ENCODE results near the gene HK2. TPM values are rescaled to one million over a fixed set of nuclear protein-coding genes. Genes with fewer than 3 reads are reported as not detected.
"Not testable (repeated sequence)": the region's sequence is repeated elsewhere in the genome, so short reads cannot be mapped to it uniquely, and the experiment has no call there.

The HK2 gene
- polyA plus RNA-seq, 2 donors, result 11.8 to 18.0 TPM

- Histone ChIP-seq H3K4me3 (ENCODE audit: low read depth in 1 of 2, low read length in 2 of 2) (no peak overlapping the region), H3K4me1 (ENCODE audit: control insufficient read depth in 2 of 2, insufficient read depth in 2 of 2, low read length in 1 of 2) (peaks cover 5 to 25% of the 10 kb centered on the region in 2 donors), H3K27me3 (ENCODE audit: control insufficient read depth in 1 of 2, insufficient read depth in 2 of 2, low read length in 2 of 2) (no peaks in the 10 kb centered on the region), H3K36me3 (ENCODE audit: control insufficient read depth in 2 of 2, insufficient read depth in 2 of 2, low read length in 1 of 2) (no peaks in the 10 kb centered on the region), H3K27ac (ENCODE audit: low read depth in 2 of 2, low read length in 1 of 2) (peak overlapping the region; percentile 80 to 86), H3K9me3 (ENCODE audit: control insufficient read depth in 2 of 2, insufficient read depth in 1 of 2, low read depth in 1 of 2, low read length in 1 of 2) (no peaks in the 10 kb centered on the region)
- 38 to 46% methylated on average over 2 of the region's 2 CpGs for WGBS, 2 donors
Observed at GRCh38 chr2:74845991-74846390, 12.1 kb downstream of the HK2 start.

GRCh38 chr2:74846481-74846880, 12.6 kb downstream of the HK2 start:
- no peak overlapping the region for H3K4me3 ChIP-seq (ENCODE audit: low read depth in 1 of 2, low read length in 2 of 2)
- H3K4me1 ChIP-seq (ENCODE audit: control insufficient read depth in 2 of 2, insufficient read depth in 2 of 2, low read length in 1 of 2), result peaks cover 5 to 25% of the 10 kb centered on the region in 2 donors
- H3K27ac ChIP-seq (ENCODE audit: low read depth in 2 of 2, low read length in 1 of 2), result peak overlapping the region in 1 of 2 donors; percentile 80
- no peaks in the 10 kb centered on the region for H3K9me3 ChIP-seq (ENCODE audit: control insufficient read depth in 2 of 2, insufficient read depth in 1 of 2, low read depth in 1 of 2, low read length in 1 of 2)
- WGBS, 2 donors, result 95 to 96% methylated on average over 2 of the region's 2 CpGs
- H3K27me3 ChIP-seq (ENCODE audit: control insufficient read depth in 1 of 2, insufficient read depth in 2 of 2, low read length in 2 of 2), result no peaks in the 10 kb centered on the region
- no peaks in the 10 kb centered on the region for H3K36me3 ChIP-seq (ENCODE audit: control insufficient read depth in 2 of 2, insufficient read depth in 2 of 2, low read length in 1 of 2)

GRCh38 chr2:74847070-74847858, 13.3 kb downstream of the HK2 start:
- peak overlapping the region in 1 of 2 donors; percentile 7 for H3K27ac ChIP-seq (ENCODE audit: low read depth in 2 of 2, low read length in 1 of 2)
- H3K36me3 ChIP-seq (ENCODE audit: control insufficient read depth in 2 of 2, insufficient read depth in 2 of 2, low read length in 1 of 2), result no peaks in the 10 kb centered on the region
- 66 to 68% methylated on average over 10 of the region's 10 CpGs for WGBS, 2 donors
- H3K4me3 ChIP-seq (ENCODE audit: low read depth in 1 of 2, low read length in 2 of 2), result no peak overlapping the region
- no peaks in the 10 kb centered on the region for H3K27me3 ChIP-seq (ENCODE audit: control insufficient read depth in 1 of 2, insufficient read depth in 2 of 2, low read length in 2 of 2)
- no peaks in the 10 kb centered on the region for H3K9me3 ChIP-seq (ENCODE audit: control insufficient read depth in 2 of 2, insufficient read depth in 1 of 2, low read depth in 1 of 2, low read length in 1 of 2)
- peaks cover 5 to 25% of the 10 kb centered on the region in 2 donors for H3K4me1 ChIP-seq (ENCODE audit: control insufficient read depth in 2 of 2, insufficient read depth in 2 of 2, low read length in 1 of 2)

GRCh38 chr2:74849228-74849892, 15.4 kb downstream of the HK2 start:
- H3K4me3 ChIP-seq (ENCODE audit: low read depth in 1 of 2, low read length in 2 of 2), result no peak overlapping the region
- H3K9me3 ChIP-seq (ENCODE audit: control insufficient read depth in 2 of 2, insufficient read depth in 1 of 2, low read depth in 1 of 2, low read length in 1 of 2), result no peaks in the 10 kb centered on the region
- no peaks in the 10 kb centered on the region for H3K27me3 ChIP-seq (ENCODE audit: control insufficient read depth in 1 of 2, insufficient read depth in 2 of 2, low read length in 2 of 2)
- peaks cover 2 to 3% of the 10 kb centered on the region in 2 donors for H3K36me3 ChIP-seq (ENCODE audit: control insufficient read depth in 2 of 2, insufficient read depth in 2 of 2, low read length in 1 of 2)
- WGBS, 2 donors, result 39 to 48% methylated on average over 8 of the region's 8 CpGs
- H3K4me1 ChIP-seq (ENCODE audit: control insufficient read depth in 2 of 2, insufficient read depth in 2 of 2, low read length in 1 of 2), result peaks cover 0 to 16% of the 10 kb centered on the region in 2 donors
- H3K27ac ChIP-seq (ENCODE audit: low read depth in 2 of 2, low read length in 1 of 2), result peak overlapping the region; percentile 54 to 70

- no peaks in the 10 kb centered on the region for H3K27me3 ChIP-seq (ENCODE audit: control insufficient read depth in 1 of 2, insufficient read depth in 2 of 2, low read length in 2 of 2)
- peaks cover 4 to 7% of the 10 kb centered on the region in 2 donors for H3K36me3 ChIP-seq (ENCODE audit: control insufficient read depth in 2 of 2, insufficient read depth in 2 of 2, low read length in 1 of 2)
- no peak overlapping the region for H3K4me3 ChIP-seq (ENCODE audit: low read depth in 1 of 2, low read length in 2 of 2)
- H3K9me3 ChIP-seq (ENCODE audit: control insufficient read depth in 2 of 2, insufficient read depth in 1 of 2, low read depth in 1 of 2, low read length in 1 of 2), result no peaks in the 10 kb centered on the region
- peaks cover 0 to 7% of the 10 kb centered on the region in 2 donors for H3K4me1 ChIP-seq (ENCODE audit: control insufficient read depth in 2 of 2, insufficient read depth in 2 of 2, low read length in 1 of 2)
- peak overlapping the region in 1 of 2 donors; percentile 24 for H3K27ac ChIP-seq (ENCODE audit: low read depth in 2 of 2, low read length in 1 of 2)
- 81 to 84% methylated on average over 3 of the region's 3 CpGs for WGBS, 2 donors
Observed at GRCh38 chr2:74850496-74851190, 16.7 kb downstream of the HK2 start.

- no peak overlapping the region for H3K27ac ChIP-seq (ENCODE audit: low read depth in 2 of 2, low read length in 1 of 2)
- no peaks in the 10 kb centered on the region for H3K9me3 ChIP-seq (ENCODE audit: control insufficient read depth in 2 of 2, insufficient read depth in 1 of 2, low read depth in 1 of 2, low read length in 1 of 2)
- H3K4me3 ChIP-seq (ENCODE audit: low read depth in 1 of 2, low read length in 2 of 2), result no peak overlapping the region
- H3K4me1 ChIP-seq (ENCODE audit: control insufficient read depth in 2 of 2, insufficient read depth in 2 of 2, low read length in 1 of 2), result peaks cover 0 to 5% of the 10 kb centered on the region in 2 donors
- peaks cover 4 to 8% of the 10 kb centered on the region in 2 donors for H3K36me3 ChIP-seq (ENCODE audit: control insufficient read depth in 2 of 2, insufficient read depth in 2 of 2, low read length in 1 of 2)
- no peaks in the 10 kb centered on the region for H3K27me3 ChIP-seq (ENCODE audit: control insufficient read depth in 1 of 2, insufficient read depth in 2 of 2, low read length in 2 of 2)
- 82 to 84% methylated on average over 8 of the region's 8 CpGs for WGBS, 2 donors
Observed at GRCh38 chr2:74851191-74851566, 17.3 kb downstream of the HK2 start.

GRCh38 chr2:74853360-74853759, 19.4 kb downstream of the HK2 start:
- not testable (repeated sequence) for H3K4me3 ChIP-seq (ENCODE audit: low read depth in 1 of 2, low read length in 2 of 2); H3K36me3 ChIP-seq (ENCODE audit: control insufficient read depth in 2 of 2, insufficient read depth in 2 of 2, low read length in 1 of 2); H3K4me1 ChIP-seq (ENCODE audit: control insufficient read depth in 2 of 2, insufficient read depth in 2 of 2, low read length in 1 of 2); H3K9me3 ChIP-seq (ENCODE audit: control insufficient read depth in 2 of 2, insufficient read depth in 1 of 2, low read depth in 1 of 2, low read length in 1 of 2); H3K27me3 ChIP-seq (ENCODE audit: control insufficient read depth in 1 of 2, insufficient read depth in 2 of 2, low read length in 2 of 2); H3K27ac ChIP-seq (ENCODE audit: low read depth in 2 of 2, low read length in 1 of 2)
- 95 to 98% methylated on average over 8 of the region's 8 CpGs for WGBS, 2 donors

- no peak overlapping the region for H3K4me3 ChIP-seq (ENCODE audit: low read depth in 1 of 2, low read length in 2 of 2)
- H3K9me3 ChIP-seq (ENCODE audit: control insufficient read depth in 2 of 2, insufficient read depth in 1 of 2, low read depth in 1 of 2, low read length in 1 of 2), result no peaks in the 10 kb centered on the region
- WGBS, 2 donors, result 94 to 98% methylated on average over 4 of the region's 4 CpGs
- H3K36me3 ChIP-seq (ENCODE audit: control insufficient read depth in 2 of 2, insufficient read depth in 2 of 2, low read length in 1 of 2), result peaks cover 4 to 9% of the 10 kb centered on the region in 2 donors
- H3K27ac ChIP-seq (ENCODE audit: low read depth in 2 of 2, low read length in 1 of 2), result no peak overlapping the region
- H3K27me3 ChIP-seq (ENCODE audit: control insufficient read depth in 1 of 2, insufficient read depth in 2 of 2, low read length in 2 of 2), result no peaks in the 10 kb centered on the region
- H3K4me1 ChIP-seq (ENCODE audit: control insufficient read depth in 2 of 2, insufficient read depth in 2 of 2, low read length in 1 of 2), result peaks cover 0 to under 1% of the 10 kb centered on the region in 2 donors
Observed at GRCh38 chr2:74854401-74854800, 20.5 kb downstream of the HK2 start.

- H3K9me3 ChIP-seq (ENCODE audit: control insufficient read depth in 2 of 2, insufficient read depth in 1 of 2, low read depth in 1 of 2, low read length in 1 of 2), result not testable (repeated sequence)
Observed at GRCh38 chr2:74855114-74855707, 21.3 kb downstream of the HK2 start.

More at GRCh38 chr2:74855114-74855707, 21.3 kb downstream of the HK2 start:
- 87 to 90% methylated on average over 16 of the region's 16 CpGs for WGBS, 2 donors
- H3K27me3 ChIP-seq (ENCODE audit: control insufficient read depth in 1 of 2, insufficient read depth in 2 of 2, low read length in 2 of 2); H3K4me1 ChIP-seq (ENCODE audit: control insufficient read depth in 2 of 2, insufficient read depth in 2 of 2, low read length in 1 of 2); H3K36me3 ChIP-seq (ENCODE audit: control insufficient read depth in 2 of 2, insufficient read depth in 2 of 2, low read length in 1 of 2); H3K4me3 ChIP-seq (ENCODE audit: low read depth in 1 of 2, low read length in 2 of 2); H3K27ac ChIP-seq (ENCODE audit: low read depth in 2 of 2, low read length in 1 of 2): not testable (repeated sequence)
